ENCODE data around the gene PRRC1. TPM values are rescaled to one million over a fixed set of nuclear protein-coding genes. Genes with fewer than 3 reads are reported as not detected.

PRRC1 gene
- total and polyA plus RNA-seq, 9 of the 15 experiments (the other 6 are each of a cell fraction or from before 2014, with no cell fraction given) = 23.4 to 68.7 (median 43.9) TPM

DNA sequence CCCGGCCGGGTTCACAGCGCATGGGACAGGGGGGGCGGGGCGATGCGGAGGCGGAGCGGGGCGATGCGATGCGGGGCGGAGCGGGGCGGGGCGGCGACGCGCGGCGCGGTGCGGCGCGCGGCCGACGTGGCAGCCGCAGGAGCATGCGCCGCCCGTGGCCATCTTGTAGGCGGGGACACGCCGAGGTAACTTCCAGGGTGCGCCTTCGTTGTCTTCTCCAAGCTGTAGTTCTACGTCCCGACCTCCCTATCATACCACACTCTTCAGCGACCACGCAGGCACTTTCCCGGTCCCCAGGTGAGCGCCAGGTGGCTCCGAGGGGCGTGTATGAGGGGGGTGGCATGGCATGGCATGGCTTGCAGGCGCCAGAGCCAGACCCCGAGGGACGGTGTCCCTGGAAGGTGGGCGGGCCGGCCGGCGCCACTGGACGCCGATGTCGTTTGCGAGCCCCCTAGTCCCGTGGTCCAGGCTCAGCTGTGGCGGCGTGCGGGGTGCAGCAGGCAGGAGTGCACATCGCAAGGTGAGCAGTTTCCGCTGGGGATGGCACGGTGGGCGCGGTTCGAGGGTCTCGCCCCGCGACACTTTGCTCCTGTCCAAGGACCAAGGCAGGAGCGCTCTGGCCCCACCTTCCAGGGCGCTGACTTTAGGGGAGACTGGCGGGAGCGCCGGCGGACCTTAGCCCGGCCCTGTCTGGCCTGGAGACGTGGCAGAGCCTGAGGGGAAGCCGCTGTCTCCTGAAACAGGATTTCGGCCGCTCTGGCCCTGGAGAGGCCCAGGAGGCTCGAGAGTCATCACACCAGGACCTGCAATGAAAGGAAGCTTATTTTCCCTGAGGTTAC, at the start of gene PRRC1 (continued):
- TF ChIP-seq, protein P1, sequence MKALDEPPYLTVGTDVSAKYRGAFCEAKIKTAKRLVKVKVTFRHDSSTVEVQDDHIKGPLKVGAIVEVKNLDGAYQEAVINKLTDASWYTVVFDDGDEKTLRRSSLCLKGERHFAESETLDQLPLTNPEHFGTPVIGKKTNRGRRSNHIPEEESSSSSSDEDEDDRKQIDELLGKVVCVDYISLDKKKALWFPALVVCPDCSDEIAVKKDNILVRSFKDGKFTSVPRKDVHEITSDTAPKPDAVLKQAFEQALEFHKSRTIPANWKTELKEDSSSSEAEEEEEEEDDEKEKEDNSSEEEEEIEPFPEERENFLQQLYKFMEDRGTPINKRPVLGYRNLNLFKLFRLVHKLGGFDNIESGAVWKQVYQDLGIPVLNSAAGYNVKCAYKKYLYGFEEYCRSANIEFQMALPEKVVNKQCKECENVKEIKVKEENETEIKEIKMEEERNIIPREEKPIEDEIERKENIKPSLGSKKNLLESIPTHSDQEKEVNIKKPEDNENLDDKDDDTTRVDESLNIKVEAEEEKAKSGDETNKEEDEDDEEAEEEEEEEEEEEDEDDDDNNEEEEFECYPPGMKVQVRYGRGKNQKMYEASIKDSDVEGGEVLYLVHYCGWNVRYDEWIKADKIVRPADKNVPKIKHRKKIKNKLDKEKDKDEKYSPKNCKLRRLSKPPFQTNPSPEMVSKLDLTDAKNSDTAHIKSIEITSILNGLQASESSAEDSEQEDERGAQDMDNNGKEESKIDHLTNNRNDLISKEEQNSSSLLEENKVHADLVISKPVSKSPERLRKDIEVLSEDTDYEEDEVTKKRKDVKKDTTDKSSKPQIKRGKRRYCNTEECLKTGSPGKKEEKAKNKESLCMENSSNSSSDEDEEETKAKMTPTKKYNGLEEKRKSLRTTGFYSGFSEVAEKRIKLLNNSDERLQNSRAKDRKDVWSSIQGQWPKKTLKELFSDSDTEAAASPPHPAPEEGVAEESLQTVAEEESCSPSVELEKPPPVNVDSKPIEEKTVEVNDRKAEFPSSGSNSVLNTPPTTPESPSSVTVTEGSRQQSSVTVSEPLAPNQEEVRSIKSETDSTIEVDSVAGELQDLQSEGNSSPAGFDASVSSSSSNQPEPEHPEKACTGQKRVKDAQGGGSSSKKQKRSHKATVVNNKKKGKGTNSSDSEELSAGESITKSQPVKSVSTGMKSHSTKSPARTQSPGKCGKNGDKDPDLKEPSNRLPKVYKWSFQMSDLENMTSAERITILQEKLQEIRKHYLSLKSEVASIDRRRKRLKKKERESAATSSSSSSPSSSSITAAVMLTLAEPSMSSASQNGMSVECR (CRISPR knock-in tag; IDR thresholded peaks at IDR 0.05) = peak; percentile 88
- TF ChIP-seq, protein P2, sequence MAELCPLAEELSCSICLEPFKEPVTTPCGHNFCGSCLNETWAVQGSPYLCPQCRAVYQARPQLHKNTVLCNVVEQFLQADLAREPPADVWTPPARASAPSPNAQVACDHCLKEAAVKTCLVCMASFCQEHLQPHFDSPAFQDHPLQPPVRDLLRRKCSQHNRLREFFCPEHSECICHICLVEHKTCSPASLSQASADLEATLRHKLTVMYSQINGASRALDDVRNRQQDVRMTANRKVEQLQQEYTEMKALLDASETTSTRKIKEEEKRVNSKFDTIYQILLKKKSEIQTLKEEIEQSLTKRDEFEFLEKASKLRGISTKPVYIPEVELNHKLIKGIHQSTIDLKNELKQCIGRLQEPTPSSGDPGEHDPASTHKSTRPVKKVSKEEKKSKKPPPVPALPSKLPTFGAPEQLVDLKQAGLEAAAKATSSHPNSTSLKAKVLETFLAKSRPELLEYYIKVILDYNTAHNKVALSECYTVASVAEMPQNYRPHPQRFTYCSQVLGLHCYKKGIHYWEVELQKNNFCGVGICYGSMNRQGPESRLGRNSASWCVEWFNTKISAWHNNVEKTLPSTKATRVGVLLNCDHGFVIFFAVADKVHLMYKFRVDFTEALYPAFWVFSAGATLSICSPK (IDR thresholded peaks at IDR 0.05; ENCODE audit: borderline replicate concordance) = no peak
- peak; percentile 90 for TF ChIP-seq POLR2A (conservative IDR thresholded peaks at IDR 0.05)
- TF ChIP-seq, protein P3, sequence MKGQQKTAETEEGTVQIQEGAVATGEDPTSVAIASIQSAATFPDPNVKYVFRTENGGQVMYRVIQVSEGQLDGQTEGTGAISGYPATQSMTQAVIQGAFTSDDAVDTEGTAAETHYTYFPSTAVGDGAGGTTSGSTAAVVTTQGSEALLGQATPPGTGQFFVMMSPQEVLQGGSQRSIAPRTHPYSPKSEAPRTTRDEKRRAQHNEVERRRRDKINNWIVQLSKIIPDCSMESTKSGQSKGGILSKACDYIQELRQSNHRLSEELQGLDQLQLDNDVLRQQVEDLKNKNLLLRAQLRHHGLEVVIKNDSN (CRISPR knock-in tag; IDR thresholded peaks at IDR 0.05) = peak; percentile 37; the same call in 1 of the 2 replicates
- TF ChIP-seq SMAD4 (CRISPR knock-in tag; conservative IDR thresholded peaks at IDR 0.05) = peak; percentile 42; the same call in 1 of the 2 replicates
- 0 out of 4 replicates have a peak, but pooled peaks of 1 of the 2 experiments have one; percentile 22 for TF ChIP-seq TEAD1 (CRISPR knock-in tag; IDR thresholded peaks at IDR 0.05)
- peak; percentile 61 for TF ChIP-seq POLR2AphosphoS5 (IDR thresholded peaks at IDR 0.05; ENCODE audit: control insufficient read depth, insufficient read depth, low read depth, low read length)
- 0 out of 2 replicates have a peak, but pooled peaks have one; percentile 48 for TF ChIP-seq RBM14 (IDR thresholded peaks at IDR 0.05; ENCODE audit: borderline replicate concordance, insufficient read depth, low read depth, low read length)
- peak; percentile 80 for TF ChIP-seq ZBTB7A (IDR thresholded peaks at IDR 0.05; ENCODE audit: borderline replicate concordance, control insufficient read depth, low read depth, low read length)
- TF ChIP-seq EP400 (IDR thresholded peaks at IDR 0.05) = peak; percentile 91
- peak; percentile 77 for TF ChIP-seq HMGN3 (IDR thresholded peaks at IDR 0.05; ENCODE audit: borderline replicate concordance, extremely low read depth, insufficient read length, low read depth, low read length)
- peak; percentile 87 for TF ChIP-seq POLR2G (IDR thresholded peaks at IDR 0.05; ENCODE audit: low read depth, low read length)
- peak in 1 of 2 experiments; percentile 83; a peak in 2 of 4 replicates for TF ChIP-seq HDAC1 (IDR thresholded peaks at IDR 0.05)
- no peak for TF ChIP-seq SMARCA5 (IDR thresholded peaks at IDR 0.05)
- TF ChIP-seq RBBP5 (IDR thresholded peaks at IDR 0.05; ENCODE audit: borderline replicate concordance, insufficient read depth, low read length, poor library complexity, severe bottlenecking) = peak; percentile 87
- TF ChIP-seq, protein P4, sequence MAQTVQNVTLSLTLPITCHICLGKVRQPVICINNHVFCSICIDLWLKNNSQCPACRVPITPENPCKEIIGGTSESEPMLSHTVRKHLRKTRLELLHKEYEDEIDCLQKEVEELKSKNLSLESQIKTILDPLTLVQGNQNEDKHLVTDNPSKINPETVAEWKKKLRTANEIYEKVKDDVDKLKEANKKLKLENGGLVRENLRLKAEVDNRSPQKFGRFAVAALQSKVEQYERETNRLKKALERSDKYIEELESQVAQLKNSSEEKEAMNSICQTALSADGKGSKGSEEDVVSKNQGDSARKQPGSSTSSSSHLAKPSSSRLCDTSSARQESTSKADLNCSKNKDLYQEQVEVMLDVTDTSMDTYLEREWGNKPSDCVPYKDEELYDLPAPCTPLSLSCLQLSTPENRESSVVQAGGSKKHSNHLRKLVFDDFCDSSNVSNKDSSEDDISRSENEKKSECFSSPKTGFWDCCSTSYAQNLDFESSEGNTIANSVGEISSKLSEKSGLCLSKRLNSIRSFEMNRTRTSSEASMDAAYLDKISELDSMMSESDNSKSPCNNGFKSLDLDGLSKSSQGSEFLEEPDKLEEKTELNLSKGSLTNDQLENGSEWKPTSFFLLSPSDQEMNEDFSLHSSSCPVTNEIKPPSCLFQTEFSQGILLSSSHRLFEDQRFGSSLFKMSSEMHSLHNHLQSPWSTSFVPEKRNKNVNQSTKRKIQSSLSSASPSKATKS (CRISPR knock-in tag; IDR thresholded peaks at IDR 0.05) = no peak
- peak; percentile 37 for TF ChIP-seq EGR1 (conservative IDR thresholded peaks at IDR 0.05)

Measured in K562 (cell line).